Head of caudate nucleus (tissue), 42 donors: ENCODE measurements around the gene NTF3.

Source experiments
- DNase-seq, 42 donors: peaks; one replicate each; pipeline versions ENCODE4 v3.0.0 to v3.0.0-alpha.2; 2020 to 2021; ENCODE audit warnings: mixed read lengths in 7 of 42
- intact Hi-C: fragments of 100-400 bp; cut with DNase I; formaldehyde crosslinking; loops from one replicate; pipeline ENCODE4 v1.15.0; 2022

The NTF3 gene

GRCh38 chr12:5429741-5430557 is 2.0 kb upstream of the NTF3 start:
- intact Hi-C loops: no loop called here
- no peak for DNase-seq

- intact Hi-C loops: no loop called here
- no peak for DNase-seq
These were observed 986 bp upstream of the NTF3 start for GRCh38 chr12:5430641-5431603.

DNA sequence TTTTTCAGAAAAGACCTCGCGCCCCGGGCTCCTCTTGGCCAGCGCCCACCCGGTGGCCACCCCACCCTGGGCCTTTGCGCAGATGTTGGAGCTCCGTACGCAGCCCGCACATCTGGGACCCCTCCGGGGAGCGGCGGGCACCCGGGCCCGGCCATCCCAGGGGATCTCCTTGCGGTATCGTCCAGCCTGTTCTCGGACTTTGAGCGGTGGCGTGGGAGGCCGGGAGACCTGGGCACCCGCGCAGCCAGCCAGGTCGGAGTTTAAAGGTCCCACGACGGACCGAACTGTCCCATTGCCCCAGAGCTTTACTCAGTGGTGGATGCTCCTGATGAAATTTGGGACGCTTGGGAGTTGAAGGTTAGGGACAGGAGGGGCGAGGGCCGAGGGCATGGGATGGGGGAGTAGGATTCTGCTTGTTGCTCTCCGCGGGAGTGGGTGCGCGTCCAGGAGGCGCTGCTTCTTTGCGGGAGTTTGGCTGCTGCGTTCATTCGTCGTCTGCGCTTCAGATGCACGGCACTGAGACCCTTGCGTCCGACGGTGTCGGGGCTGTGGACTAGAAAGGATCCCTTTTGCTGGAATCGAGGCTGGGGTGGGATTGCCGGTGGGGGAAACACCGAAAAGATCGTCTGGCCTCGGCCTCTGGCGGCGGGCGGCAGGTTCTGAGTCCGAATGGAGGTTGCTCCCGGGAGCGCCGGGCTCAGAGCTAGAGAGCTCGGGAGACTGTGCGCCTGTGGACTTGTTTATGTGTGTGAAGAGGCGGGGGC is 1.4 kb downstream of the NTF3 start:
- intact Hi-C loops: no loop called here
- DNase-seq: no peak

DNA sequence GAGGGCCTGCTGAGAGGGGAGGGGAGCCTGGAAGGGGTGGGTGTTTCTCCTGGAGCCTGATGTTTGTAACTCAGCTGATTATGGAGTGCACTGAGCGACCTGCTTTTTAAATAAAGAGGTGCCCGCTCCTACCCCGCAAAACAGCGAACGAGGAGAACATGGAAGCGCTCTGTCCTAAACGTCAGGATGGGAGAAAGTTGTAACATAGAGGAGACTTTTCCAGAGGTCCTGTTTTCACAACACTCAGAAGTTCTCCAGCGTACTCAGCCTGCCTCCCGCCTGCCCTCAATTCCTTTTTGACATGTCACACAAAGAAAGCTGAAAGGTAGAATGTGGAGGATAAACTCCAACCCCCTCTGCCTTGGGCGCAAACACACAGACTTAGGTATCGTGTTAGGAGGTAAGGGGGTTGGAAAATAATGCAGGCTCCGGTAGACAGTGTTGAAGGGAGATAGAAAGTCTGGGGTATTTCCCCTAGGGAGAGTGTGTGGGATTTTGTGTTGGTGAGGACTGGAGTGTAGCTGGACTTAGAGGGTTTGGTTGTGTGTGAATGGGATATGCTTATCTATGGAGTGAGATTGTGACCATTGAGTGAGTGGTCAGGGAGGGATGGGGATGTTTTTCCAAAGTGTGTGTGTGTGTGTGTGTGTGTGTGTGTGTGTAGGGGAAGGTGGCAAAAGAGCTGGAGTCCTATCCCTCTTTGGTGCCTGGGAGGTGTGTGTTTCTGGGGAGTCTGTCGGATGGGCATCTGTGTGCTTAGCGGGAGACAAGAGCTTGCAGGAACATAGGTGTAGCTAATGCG is 2.1 kb downstream of the NTF3 start:
- intact Hi-C loops: no loop called here
- no peak for DNase-seq

DNA sequence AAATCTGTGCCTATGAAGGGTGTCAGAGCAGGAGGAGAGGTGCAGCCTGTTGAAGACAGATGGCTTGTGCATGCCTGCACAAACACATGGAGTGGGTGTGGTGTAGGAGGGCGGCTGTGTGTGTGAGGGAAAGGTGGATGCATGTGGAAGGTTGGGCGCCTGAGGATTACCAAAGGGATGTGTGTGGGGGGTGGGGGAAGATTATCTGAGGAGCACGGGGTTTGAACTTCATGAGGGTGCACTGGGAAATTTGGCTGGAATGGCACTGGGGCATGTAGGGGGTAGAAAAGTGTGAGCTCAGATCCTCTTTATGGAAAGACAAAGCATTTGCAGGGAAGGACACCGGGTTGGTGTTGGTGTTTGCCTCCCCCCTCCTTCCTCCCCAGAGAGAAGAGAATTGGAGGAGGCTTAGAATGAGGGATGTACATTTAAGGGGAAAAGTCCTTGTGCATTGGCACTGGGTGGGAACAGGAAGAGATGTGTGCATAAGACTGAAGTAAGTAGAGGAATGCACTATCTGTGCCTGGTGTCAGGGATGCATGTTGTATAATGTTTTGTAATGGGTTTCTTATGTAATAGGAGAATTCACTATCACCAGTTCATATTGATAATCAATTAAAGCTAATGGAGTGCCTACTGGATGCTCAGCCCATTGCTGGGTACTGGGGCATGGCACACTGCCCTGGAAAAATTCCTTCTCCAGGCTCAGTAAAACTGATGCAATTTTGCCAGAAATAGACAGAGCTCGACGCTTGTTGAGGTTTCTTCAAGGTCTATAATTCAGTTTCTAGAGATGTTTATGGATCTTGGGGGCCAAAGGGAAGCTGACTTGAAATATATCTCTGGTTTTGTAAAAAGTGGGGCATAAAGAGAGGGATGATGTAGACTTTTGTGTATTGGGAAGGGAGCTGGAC is 3.0 kb downstream of the NTF3 start:
- DNase-seq: no peak

DNA sequence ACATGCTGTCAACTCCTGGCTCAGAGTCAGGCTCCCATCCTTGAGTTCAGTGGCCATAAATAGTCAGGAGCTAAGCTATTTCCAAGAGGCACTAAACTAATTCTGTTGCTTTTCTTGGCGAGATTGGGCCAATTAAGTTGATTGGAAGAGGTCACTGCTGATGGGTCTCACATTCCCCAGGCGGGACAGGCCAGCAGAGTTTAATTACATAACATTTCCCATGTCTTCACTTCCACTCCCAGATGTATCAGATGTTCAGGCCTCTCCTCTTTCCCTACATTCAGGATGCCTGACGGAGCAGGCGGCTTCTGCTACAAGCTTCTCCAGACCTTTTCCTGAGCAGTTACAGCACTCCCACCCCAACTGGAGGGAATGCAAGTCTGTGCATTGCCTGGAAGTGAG is 5.3 kb downstream of the NTF3 start:
- intact Hi-C loops: no loop called here
- DNase-seq: no peak

More for the DNA sequence above, 3.0 kb downstream of the NTF3 start:
- intact Hi-C loops: no loop called here

- peak in 1 of 42 donors; percentile 31 for DNase-seq
- intact Hi-C loops: no loop called here
These were observed 5.7 kb downstream of the NTF3 start for GRCh38 chr12:5437589-5437988.

GRCh38 chr12:5438671-5439200 is 6.8 kb downstream of the NTF3 start:
- intact Hi-C loops: no loop called here
- peak in 1 of 42 donors; percentile 13 for DNase-seq

DNA sequence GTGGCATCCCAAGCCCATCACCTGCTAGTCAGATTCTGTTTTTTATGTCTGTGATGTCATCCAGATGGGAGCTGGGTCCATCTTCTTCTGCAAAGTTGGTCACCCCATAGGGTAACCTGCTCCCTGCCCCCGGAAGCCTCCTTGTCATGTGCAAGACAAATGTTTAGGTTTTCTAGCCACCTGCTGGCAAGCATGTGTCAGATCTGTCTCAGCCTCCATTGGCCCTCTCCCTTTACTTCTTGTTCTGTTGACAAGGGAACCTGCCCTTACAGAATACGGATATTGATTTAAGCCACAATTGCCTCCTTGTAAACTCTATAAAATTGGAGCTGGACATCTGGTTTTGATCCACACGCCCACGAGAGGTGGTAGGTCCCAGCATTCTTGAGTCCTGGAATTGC is 7.5 kb downstream of the NTF3 start:
- DNase-seq: peak in 1 of 42 donors; percentile 35
- intact Hi-C loops: no loop called here

DNA sequence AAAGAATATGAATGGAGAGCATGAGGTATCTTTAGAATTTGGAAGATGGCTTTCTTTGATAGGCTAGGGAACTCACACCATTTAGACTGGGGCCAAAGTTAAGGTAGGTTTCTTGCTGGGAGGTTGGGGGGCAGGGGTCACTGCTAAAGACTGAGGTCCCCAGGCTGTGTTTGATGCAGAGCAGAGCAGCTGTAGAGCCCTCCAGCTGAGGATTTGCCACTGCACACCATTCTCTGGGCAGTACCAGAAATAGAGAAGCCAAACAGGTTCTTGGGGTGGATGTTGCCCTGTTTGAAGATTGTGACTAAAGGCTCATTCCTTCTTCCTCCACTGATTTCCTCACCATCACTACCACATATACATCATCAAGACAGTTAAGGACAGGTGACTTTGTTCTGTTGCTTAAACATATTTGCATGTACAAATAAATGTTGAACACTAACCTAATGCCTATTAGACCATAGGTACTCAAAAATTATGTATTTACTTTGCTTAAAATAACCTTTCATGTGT is 7.9 kb downstream of the NTF3 start:
- peak in 1 of 42 donors; percentile 14 for DNase-seq
- intact Hi-C loops: no loop called here

DNA sequence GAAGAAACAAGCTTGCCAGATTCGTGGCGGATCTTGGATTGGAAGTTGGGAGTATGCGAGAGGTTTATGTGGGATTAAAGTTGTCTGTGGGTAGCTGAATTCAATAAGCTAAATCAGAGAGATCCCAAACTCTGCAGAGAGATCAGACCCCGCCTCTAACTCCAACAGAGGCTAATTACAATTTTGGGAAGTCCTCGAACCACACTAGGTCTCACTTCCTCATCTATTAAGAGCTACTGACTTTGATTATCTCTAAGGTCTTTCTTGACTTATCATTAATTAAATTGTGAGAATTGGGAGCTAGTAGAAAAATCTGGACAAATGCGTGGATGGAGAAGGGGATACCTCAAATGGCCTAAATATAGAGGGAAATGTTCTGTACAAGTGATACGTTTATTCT is 9.1 kb downstream of the NTF3 start:
- intact Hi-C loops: no loop called here
- peak in 1 of 42 donors; percentile 32 for DNase-seq

GRCh38 chr12:5441497-5442236 is 9.8 kb downstream of the NTF3 start:
- no peak for DNase-seq
- intact Hi-C loops: no loop called here

- intact Hi-C loops: no loop called here
- peak in 2 of 42 donors; percentile 20 to 42 for DNase-seq
These were observed 10.5 kb downstream of the NTF3 start for GRCh38 chr12:5442251-5443006.

DNA sequence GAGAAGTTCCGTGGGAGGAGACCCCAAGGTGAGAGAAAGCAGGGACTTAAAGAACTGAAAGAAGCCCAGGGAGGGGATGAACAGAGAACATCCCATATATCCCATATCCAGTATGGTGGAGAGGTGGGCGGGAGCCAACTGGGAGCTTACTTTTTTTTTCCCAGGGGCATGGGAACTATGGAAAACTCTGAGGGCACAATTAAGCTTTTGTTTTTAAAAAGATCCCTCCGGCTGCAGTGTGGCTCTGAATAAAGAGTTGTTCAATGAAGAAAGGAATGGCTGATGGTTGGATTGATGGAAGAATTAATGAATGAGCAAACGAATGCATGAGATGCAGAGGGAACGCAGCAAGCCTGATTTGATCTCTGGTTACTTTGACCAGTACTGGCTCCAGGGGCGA is 12.6 kb downstream of the NTF3 start:
- no peak for DNase-seq
- intact Hi-C loops: no loop called here

- intact Hi-C loops: no loop called here
- DNase-seq: no peak
These were observed 15.4 kb downstream of the NTF3 start for GRCh38 chr12:5447320-5447719.

DNA sequence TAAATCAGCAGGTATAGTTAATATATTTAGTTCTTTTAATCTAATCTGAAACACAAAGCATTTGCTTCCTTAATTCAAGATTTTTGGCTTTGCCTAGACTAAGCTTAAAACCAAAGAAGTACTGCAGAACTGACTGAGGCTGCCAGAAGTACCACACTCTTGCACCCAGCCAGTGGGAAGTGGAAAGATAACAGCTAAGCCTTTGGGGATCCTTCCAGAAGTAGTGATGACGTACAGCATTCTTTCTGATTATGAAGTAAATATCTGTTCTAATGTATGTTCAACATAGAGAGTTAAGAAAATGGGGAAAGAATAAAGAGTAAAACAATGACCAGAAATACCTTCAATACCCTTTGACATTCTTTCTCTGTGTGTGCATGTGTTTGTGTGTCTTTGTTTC is 19.3 kb downstream of the NTF3 start:
- DNase-seq: no peak
- intact Hi-C loops: no loop called here
